DLD1 (cell line): ENCODE measurements around the gene TENM3.

Experiments
- in situ Hi-C: cut with HindIII; loops from 2 replicates; pipeline ENCODE4 v1.10.0; 2017; ENCODE audit warnings: low sequenced_read_pairs

Gene TENM3

GRCh38 chr4:182548156-182548555 lies 305.0 kb downstream of the TENM3 start:
- in situ Hi-C loops: no loop called here

- in situ Hi-C loops: no loop called here
Measured at GRCh38 chr4:182549356-182549755, 306.2 kb downstream of the TENM3 start.

- in situ Hi-C loops: no loop called here
Measured at GRCh38 chr4:182552948-182553347, 309.7 kb downstream of the TENM3 start.

- in situ Hi-C loops: no loop called here
Measured at GRCh38 chr4:182553653-182554052, 310.5 kb downstream of the TENM3 start.

- in situ Hi-C loops: loop anchor here (5.0 kb wide), 1 partner anchor 52 kb away; no protein-coding TSS in a partner anchor
Measured at GRCh38 chr4:182554736-182555135, 311.5 kb downstream of the TENM3 start.

GRCh38 chr4:182555997-182556418 lies 312.8 kb downstream of the TENM3 start:
- in situ Hi-C loops: loop anchor here (5.0 kb wide), 1 partner anchor 54 kb away; no protein-coding TSS in a partner anchor

- in situ Hi-C loops: loop anchor here (5.0 kb wide), 1 partner anchor 54 kb away; no protein-coding TSS in a partner anchor
Measured at GRCh38 chr4:182556580-182556979, 313.4 kb downstream of the TENM3 start.

- in situ Hi-C loops: no loop called here
Measured at GRCh38 chr4:182560358-182560757, 317.2 kb downstream of the TENM3 start.

- in situ Hi-C loops: no loop called here
Measured at GRCh38 chr4:182562350-182562749, 319.1 kb downstream of the TENM3 start.

- in situ Hi-C loops: no loop called here
Measured at GRCh38 chr4:182564724-182565369, 321.6 kb downstream of the TENM3 start.

GRCh38 chr4:182567119-182567518 lies 323.9 kb downstream of the TENM3 start:
- in situ Hi-C loops: no loop called here

GRCh38 chr4:182569561-182569960 lies 326.4 kb downstream of the TENM3 start:
- in situ Hi-C loops: no loop called here

GRCh38 chr4:182574706-182575105 lies 331.5 kb downstream of the TENM3 start:
- in situ Hi-C loops: no loop called here

- in situ Hi-C loops: no loop called here
Measured at GRCh38 chr4:182575225-182575624, 332.0 kb downstream of the TENM3 start.

- in situ Hi-C loops: no loop called here
Measured at GRCh38 chr4:182576601-182577289, 333.5 kb downstream of the TENM3 start.

- in situ Hi-C loops: no loop called here
Measured at GRCh38 chr4:182577411-182577810, 334.2 kb downstream of the TENM3 start.

- in situ Hi-C loops: no loop called here
Measured at GRCh38 chr4:182578402-182578801, 335.2 kb downstream of the TENM3 start.

GRCh38 chr4:182582245-182582644 lies 339.0 kb downstream of the TENM3 start:
- in situ Hi-C loops: no loop called here

- in situ Hi-C loops: no loop called here
Measured at GRCh38 chr4:182583703-182584415, 340.7 kb downstream of the TENM3 start.

GRCh38 chr4:182585321-182585720 lies 342.1 kb downstream of the TENM3 start:
- in situ Hi-C loops: no loop called here

- in situ Hi-C loops: no loop called here
Measured at GRCh38 chr4:182589100-182589499, 345.9 kb downstream of the TENM3 start.

- in situ Hi-C loops: no loop called here
Measured at GRCh38 chr4:182593402-182593801, 350.2 kb downstream of the TENM3 start.
